NCI-H2196 (cell line): ENCODE measurements around the gene MRPL34.
"Not testable (repeated sequence)": the region's sequence is repeated elsewhere in the genome, so short reads cannot be mapped to it uniquely, and the experiment has no call there.

Experiments used
- DNase-seq: peaks from one replicate; lab custom pipeline; 2025; ENCODE audit not compliant: unreplicated experiment; lab: John Stamatoyannopoulos, UW

Gene MRPL34

GRCh38 chr19:17305517-17306284 is at the start of gene MRPL34:
TSS of gene MRPL34 (plus strand) at chr19:17305872. CDS start at chr19:17305893, 21 bp downstream.
- peak; percentile 99 for DNase-seq

GRCh38 chr19:17256130-17256529 is 49.5 kb upstream of the MRPL34 start:
- DNase-seq: no peak

DNA sequence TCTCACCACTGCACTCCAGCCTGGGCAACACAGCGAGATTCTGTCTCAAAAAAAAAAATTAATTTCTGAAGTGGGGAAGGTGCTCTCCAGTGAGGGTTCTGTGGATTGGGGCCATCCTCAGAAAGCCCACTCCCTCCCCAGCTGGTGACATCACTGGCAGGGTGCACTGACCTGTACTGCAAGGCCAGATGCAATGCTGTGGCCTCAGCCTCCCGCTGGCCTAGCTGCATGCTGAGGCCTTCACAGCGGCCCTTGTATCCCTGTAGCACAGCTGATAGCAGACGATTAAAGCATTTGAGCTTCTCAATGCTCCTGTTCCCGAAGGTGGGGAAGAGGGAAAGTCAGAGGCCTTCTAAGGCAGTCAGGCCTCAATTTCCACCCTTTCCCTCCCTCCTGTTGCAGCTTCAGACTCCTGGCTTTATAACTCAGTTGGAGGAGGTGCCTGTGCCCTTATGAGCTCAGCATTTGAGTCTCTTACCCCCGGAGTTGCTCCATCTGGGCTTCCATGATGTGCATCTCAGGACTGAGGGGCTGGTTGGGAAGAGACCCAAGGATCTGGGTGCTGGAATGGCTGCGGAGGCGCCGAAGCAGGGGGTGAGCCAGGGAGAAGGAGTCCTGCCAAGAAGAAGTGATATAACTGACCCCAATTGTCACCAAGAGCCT is 46.4 kb upstream of the MRPL34 start:
- peak; percentile 20 for DNase-seq

- DNase-seq: no peak
Observed at GRCh38 chr19:17259934-17260333, 45.7 kb upstream of the MRPL34 start.

- peak; percentile 88 for DNase-seq
Observed at GRCh38 chr19:17260842-17261325, 44.8 kb upstream of the MRPL34 start.

DNA sequence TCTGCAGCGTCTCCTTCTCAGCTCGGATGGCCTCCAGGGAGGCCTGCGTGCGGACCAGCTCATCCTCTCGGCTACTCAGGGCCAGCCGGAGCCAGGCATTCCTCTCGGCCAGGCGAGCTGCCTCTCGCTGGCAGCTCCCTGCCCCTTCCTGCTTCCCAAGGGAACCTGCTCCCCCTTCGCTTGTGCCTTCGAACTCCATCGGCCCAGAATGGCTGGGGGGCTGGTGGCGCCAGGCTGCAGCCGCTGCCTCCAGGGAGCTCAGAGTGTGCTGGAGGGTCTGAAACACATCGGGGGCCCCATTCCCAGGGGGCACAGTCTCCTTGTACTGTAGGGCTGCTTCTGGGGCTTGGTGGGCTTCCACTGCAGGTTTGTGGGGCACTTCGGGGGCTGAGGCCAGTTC is 43.1 kb upstream of the MRPL34 start:
- DNase-seq: no peak

DNA sequence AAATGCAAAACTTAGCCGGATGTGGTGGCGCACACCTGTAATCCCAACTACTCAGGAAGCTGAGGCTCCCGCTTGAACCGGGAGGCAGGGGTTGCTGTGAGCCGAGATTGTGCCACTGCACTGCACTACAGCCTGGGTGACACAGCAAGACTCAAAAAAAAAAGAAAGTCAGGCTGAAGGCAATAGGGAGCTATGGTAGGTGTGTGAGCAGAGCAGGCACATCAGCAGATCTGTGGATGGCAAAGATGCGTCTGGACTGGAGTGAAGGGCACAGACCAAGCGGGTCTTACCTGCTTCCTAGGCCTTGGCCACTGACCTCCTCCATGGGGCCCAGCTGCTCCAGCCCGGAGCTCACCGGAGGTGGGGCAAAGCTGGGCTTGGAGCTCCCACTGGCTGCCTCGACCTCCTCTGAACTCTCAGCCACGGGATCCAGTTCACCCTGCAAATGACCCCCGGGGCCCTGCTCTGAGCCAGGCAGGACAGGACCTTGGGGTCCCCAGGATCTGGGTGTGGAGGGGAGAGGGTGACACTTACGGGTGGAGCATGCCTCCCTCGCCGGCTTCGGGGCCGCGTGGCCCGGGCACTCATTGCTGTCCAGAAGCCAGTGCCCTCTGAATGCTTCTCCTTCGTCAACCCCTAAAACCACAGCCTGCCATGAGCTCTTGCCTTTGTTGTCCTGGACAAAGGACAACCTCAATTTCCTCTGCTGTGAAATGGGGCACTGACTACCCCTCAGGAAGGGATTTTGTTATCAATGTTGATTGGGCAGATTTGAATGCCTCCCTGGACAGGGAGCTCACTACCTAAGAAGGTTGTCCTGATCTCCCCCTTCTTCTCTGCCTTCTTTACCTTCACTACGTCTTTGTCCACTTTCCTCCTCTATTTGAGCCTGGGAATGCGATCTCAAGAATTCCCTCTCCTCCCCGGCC is 41.7 kb upstream of the MRPL34 start:
- no peak for DNase-seq

DNA sequence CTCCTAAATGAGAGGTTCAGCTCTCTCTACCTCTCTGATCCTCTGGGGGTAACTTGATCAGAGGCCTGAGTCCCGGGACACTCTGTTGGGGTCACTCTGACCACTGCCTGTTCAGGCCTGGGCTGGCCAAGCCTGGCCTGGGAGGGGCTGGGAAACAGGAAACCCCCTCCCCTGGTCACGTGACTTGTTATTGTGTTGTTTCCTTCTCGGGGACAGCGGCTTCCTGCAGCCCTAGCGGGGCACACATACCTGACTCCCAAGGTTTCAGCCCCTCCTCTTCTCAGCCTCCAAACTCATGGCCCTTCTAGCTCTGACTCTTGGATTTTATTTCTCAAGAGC is 41.1 kb upstream of the MRPL34 start, which contains the start of gene USHBP1:
Gene USHBP1, minus strand, starts transcription at position 105 of the 339 bp plus-strand sequence. CDS start 446 bp downstream, outside the sequence.
- no peak for DNase-seq

GRCh38 chr19:17266026-17266425 is 39.6 kb upstream of the MRPL34 start:
- no peak for DNase-seq

GRCh38 chr19:17266589-17266974 is 39.1 kb upstream of the MRPL34 start:
- DNase-seq: no peak

DNA sequence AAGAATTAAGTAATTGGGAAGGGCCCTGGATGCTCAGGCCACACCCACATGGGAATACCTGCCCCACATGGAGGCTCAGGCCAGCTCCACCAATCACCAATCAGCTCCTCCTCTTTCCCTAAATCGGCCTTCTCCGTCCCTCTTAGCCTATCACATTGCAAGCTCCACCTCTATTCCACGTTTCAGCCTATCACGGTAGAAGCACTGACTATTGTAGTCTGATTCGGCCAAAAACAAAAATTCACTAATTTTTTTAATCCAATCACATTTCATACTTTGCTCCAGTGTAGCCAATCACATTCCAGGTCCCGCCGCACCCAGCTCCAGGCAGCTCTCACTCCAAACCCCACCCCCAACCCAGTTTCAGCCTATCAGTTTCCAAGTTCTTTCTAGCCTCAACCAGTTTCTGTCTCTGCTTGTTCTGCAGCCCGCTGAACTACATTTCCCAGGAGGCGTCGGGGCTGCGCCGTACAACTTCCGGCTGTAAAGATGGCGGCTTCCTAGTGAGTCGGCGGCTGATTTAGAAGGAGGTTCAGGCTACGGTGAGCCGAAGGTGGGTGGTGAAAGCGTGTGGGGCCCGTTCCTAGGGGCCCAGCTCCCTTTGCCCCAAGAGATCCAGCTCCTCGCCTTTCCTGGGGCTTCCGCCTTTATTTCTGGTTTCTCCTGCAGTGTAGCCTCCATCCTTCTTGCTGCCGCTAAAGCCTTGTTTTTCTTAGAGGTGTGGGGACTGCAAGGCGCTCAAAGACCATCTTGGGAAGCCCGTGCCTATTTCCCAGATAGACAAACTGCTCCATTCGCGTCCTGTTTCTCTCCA is 38.5 kb upstream of the MRPL34 start, which contains the start of gene BABAM1:
Gene BABAM1, plus strand, starts transcription at position 469 of the 814 bp plus-strand sequence. CDS start 1,364 bp downstream, outside the sequence.
- peak; percentile 99 for DNase-seq

DNA sequence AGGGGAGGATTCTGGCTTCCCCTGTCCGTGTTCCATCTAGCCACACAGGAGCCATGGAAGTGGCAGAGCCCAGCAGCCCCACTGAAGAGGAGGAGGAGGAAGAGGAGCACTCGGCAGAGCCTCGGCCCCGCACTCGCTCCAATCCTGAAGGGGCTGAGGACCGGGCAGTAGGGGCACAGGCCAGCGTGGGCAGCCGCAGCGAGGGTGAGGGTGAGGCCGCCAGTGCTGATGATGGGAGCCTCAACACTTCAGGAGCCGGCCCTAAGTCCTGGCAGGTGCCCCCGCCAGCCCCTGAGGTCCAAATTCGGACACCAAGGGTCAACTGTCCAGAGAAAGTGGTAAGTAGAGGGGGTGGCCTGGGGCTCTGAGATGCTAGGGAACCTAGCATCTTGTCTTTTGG is 36.9 kb upstream of the MRPL34 start:
- no peak for DNase-seq

- DNase-seq: not testable (repeated sequence)
Observed at GRCh38 chr19:17274892-17275291, 30.8 kb upstream of the MRPL34 start.

DNA sequence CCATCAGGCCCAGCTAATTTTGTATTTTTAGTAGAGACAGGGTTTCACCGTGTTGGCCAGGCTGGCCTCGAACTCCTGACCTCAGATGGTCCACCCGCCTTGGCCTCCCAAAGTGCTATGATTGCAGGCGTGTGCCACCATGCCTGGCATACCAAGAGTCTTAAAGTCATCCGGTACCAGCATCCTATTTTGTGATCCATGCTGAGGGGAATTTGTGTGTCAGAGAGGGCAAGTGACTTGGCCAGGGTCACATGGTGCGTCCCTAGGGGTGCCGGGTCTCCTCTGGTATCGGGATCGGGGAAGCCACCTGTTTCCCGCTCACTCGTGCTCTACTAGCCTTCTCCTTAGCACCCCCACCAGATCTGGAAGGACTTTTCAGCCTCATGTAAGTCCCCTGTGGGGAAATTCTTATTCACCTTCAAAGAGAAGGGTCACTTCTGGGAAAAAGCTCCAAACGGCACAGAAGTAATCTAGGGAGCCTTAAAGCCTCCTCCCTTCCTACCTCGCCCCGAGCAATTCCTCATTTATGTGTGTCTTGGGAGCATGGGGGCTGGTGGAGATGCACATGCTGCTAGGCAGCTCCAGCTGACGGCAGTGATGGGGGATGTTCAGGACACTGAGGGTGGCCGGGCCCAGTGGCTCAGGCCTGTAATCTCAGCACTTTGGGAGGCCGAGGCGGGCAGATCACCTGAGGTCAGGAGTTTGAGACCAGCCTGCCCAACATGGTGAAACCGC is 30.1 kb upstream of the MRPL34 start:
- no peak for DNase-seq

DNA sequence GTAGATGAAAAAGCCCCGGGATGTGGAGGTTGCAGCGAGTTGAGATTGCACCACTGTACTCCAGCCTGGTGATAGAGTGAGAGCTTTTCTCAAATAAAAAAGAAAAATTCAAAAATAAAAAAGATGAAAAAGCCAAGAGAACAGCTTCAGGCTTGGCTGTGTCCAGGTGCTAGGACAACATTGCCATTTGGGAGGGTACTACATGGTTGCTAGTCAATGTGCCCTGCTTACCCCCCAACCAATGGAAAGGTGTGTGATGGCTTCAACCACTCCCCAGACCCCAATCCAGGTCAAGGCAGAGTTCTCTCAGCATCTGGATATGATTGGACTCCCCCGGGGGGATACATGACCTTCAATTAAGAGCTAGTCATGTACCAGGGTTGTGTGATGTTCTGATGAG is 26.2 kb upstream of the MRPL34 start:
- DNase-seq: no peak

DNA sequence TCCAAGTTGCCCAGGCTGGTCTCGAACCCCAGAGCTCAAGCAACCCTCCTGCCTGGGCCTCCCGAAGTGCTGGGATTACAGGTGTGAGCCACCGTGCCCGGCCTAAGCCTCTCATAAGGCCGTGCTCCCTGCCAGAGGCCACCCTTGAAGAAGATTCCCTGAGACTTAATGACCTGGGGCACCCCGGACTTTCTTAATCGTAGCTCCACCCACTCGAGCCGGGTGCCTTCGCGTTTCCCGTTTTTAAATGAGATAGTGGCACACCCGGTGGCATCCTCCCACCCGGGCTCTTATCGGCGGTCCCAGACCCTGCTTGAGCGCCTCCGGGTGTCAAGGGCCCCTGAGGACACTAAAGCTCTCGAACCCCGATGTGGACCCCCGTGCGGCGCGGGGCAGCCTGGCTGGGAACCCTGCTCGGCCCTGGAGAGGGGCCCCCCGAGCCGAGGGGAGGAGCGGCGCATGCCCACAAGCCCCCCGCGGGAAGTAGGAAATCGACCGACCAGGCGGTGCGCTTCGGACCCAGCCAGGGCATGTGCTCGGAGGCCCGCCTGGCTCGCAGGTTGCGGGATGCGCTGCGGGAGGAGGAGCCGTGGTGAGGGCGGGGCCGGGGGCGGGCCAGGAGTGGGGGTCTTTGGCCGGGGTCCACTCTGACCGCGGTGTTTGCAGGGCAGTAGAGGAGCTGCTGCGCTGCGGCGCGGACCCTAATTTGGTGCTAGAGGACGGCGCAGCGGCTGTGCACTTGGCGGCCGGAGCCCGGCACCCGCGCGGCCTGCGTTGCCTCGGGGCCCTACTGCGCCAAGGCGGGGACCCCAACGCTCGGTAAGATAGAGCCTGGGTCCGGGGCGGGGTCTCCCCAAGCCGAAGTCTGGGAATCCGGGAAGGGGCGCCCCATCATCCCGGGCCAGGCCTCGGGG is 24.0 kb upstream of the MRPL34 start, which contains the start of gene ANKLE1:
Gene ANKLE1, plus strand, starts transcription at position 511 of the 914 bp plus-strand sequence. Its CDS starts 20 bp downstream, at position 531.
- DNase-seq: peak; percentile 25

- DNase-seq: peak; percentile 90
Observed at GRCh38 chr19:17282488-17283125, 23.1 kb upstream of the MRPL34 start.

DNA sequence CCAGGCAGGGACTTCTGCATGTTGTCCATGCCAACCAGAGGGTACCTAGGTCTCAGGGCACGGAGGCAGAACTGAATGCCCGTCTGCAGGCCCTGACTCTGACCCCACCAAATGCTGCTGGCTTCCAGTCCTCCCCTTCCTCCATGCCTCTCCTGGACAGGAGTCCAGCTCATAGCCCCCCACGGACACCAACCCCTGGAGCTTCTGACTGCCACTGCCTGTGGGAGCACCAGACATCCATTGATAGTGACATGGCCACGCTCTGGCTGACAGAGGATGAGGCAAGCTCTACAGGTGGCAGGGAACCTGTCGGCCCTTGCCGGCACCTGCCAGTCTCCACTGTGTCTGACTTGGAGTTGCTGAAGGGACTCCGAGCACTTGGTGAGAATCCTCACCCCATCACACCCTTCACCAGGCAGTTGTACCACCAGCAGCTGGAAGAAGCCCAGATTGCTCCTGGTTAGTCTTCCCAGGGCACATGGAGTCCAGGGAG is 22.1 kb upstream of the MRPL34 start:
- DNase-seq: no peak
